HG03039 (cell line): ENCODE data around the gene NUCB1.
"Not testable (repeated sequence)": the region's sequence is repeated elsewhere in the genome, so short reads cannot be mapped to it uniquely, and the experiment has no call there.

ENCODE experiments used
- ATAC-seq: cut with Tn5 transposase; IDR thresholded peaks from one replicate; pipeline ENCODE4 v1.9.1; 2021; ENCODE audit warnings: mild to moderate bottlenecking, moderate library complexity; ENCODE audit not compliant: unreplicated experiment

The NUCB1 gene

GRCh38 chr19:48874303-48875135 is 25.6 kb upstream of the NUCB1 start:
- ATAC-seq = no peak

DNA sequence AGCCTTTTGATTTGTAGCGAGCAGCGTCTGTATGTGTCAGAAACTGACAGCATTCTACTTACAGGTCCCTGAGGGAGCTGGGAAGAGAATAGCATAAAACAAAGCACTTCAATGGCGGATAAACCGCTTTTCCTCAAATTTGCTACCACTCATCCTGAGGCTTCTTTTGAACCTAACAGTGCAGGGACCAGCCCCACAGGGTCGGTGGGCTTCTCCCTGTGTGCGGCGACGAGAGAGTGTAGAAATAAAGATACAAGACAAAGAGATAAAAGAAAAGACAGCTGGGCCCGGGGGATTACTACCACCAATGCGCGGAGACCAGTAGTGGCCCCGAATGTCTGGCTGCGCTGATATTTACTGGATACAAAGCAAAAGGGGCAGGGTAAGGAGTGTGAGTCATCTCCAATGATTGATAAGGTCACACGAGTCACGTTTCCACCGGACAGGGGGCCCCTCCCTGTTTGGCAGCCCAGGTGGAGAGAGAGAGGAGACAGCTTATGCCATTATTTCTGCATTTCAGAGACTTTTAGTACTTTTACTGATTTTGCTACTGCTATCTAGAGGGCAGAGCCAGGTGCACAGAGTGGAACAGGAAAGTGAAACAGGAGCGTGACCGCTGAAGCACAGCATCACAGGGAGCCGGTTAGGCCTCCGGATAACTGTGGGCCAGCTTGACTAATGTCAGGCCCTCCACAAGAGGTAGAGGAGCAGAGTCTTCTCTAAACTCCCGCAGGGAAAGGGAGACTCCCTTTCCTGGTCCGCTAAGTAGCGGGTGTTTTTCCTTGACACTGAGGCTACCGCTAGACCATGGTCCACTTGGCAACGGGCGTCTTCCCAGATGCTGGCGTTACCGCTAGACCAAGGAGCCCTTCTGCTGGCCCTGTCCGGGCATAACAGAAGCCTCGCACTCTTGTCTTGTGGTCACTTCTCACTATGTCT is 23.8 kb upstream of the NUCB1 start:
- ATAC-seq = not testable (repeated sequence)

- no peak for ATAC-seq
Measured at GRCh38 chr19:48877855-48878195, 22.3 kb upstream of the NUCB1 start.

DNA sequence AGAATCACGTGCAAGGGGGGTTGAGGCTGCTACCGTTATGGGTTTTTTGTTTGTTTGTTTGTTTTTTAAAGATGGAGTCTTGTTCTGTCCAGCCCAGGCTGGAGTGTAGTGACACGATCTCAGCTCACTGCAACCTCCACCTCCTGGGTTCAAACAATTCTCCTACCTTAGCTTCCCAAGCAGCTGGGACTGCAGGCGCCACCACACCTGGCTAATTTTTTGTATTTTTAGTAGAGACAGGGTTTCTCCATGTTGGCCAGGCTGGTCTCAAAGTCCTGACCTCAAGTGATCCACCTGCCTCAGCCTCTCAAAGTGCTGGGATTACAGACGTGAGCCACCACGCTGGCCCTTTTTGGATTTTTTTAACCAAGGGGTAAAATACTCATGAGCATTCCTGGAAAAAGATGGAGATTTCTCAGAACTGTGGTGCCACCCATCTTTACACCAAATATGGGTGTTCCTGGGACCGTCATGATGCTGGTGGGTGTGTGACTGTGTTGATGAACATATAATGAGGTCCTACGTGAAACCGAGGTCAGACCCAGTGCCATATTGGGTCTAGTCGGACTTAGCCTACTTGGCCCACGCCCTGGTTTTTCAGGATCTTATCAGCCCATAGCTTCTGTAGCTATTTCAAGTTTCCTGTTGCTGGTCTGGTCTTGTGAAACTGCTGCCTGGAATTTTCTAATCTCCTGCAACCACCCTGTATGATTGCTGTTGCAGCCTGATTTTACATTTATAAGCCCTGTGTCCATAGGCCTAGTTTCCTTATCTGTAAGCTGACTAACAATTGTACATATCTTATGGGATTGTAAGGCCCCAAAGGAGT is 21.7 kb upstream of the NUCB1 start:
- ATAC-seq = no peak

DNA sequence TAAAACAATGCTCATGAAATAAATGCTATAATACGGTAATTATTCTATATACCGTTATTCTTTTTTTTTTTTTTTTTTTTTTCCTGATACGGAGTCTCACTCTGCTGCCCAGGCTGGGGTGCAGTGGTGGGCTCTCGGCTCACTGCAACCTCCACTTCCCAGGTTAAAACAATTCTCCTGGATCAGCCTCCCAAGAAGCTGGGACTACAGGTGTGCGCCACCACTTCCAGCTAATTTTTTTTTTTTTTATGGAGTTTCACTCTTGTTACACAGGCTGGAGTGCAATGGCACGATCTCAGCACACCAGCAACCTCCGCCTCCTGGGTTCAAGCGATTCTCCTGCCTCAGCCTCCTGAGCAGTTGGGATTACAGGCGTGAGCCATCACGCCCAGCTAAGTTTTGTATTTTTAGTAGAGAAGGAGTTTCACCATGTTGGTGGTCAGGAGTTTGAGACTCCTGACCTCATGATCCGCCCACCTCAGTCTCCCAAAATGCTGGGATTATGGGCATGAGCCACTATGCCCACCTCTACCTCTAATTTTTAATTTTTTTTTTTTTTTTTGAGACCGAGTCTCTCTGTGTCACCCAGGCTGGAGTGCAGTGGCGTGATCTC is 21.0 kb upstream of the NUCB1 start:
- ATAC-seq = no peak

DNA sequence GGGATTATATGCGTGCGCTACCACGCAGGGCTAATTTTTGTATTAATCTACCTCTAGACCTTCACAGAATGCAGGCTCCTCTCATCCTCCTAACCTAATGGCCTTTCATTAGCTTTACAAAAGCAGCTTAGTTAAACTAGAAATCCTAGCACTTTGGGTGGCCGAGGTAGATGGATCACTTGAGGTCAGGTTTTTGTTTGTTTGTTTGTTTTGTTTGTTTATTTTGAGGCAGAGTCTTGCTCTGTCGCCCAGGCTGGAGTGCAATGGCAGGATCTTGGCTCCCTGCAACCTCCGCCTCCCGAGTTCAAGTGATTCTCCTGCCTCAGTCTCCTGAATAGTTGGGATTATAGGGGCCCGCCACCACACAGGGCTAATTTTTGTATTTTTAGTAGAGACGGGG is 20.4 kb upstream of the NUCB1 start:
- ATAC-seq = not testable (repeated sequence)

DNA sequence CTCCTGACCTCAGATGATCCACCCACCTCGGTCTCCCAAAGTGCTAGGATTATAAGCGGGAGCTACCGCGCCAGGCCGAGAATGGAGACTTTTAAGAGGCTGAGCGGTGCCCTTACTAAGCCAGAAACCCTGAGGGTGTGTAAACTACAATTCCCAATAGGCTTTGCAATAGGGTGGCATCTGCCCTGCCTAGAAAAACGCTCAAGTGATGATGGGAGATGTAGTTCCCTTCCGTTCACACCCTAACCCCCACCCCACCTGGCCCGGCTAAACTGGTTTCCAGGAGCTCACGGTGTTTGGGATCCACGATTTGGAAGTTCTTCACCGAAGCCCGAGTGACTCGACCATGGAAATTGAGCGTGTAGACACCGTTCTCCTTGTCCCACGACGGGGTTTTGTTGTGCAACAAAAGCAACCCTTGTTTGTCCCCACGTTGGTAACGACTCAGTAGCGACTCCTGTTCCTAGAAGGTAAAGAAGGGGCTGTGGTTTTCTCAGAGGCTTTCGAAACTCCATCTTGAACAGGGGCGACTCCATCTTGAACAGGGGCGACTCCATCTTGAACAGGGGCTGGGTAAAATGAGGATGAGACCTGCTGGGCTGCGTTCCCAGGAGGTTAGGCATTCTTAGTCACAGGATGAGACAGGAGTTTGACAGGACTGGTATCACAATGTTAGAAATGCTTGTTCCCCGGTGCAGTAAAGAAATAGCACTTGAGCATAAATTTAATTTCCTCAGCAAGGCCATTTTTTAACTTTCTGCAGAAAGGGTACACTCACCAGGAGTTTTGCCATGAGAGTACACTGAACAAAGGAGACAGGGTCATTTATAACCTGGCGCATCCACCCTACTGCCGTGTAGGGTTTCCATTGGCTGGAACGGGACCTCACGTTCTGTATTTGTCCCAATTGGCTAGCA is 18.1 kb upstream of the NUCB1 start:
- ATAC-seq = no peak

DNA sequence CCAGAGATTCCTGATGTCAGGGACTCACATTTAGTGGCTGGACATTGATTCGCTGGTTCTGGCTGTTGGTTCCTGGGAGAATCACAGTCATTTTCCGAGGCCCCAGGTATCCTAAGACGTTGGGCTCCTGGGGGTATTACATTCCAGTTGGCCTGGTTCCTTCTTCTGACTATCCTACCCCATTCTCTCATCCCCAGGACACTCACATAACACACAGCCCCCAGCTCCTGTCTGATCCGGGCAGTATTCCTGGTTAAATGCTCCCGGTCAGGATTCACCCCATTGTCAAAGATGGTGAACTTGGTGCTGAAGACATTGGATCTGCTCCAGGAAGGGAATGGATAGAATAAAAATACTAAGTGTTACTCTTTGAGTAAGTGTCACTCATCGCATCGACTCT is 16.4 kb upstream of the NUCB1 start:
- no peak for ATAC-seq

GRCh38 chr19:48887861-48888612 is 12.1 kb upstream of the NUCB1 start:
- no peak for ATAC-seq

- ATAC-seq = not testable (repeated sequence)
Measured at GRCh38 chr19:48889496-48889895, 10.6 kb upstream of the NUCB1 start.

DNA sequence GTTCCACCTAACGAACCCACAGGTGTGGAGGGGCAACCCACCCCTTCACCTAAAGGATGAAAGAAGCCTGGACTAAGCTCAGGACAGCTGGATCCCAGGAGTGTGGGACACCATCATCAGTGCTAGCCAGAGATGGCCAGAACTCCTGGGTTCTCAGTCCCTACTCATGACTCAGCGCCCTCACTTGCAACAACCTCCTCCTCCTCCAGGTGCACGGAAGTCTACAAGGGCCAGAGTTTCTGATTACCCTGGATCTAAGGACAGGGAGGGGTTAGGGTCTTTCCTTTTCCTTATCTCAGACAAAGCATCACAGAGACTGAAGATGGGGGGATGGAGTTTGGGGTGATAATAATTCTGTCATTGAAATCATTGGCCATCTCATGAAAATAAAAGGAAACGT is 9.6 kb upstream of the NUCB1 start:
- ATAC-seq = no peak

GRCh38 chr19:48895226-48895625 is 4.9 kb upstream of the NUCB1 start:
- ATAC-seq = no peak

DNA sequence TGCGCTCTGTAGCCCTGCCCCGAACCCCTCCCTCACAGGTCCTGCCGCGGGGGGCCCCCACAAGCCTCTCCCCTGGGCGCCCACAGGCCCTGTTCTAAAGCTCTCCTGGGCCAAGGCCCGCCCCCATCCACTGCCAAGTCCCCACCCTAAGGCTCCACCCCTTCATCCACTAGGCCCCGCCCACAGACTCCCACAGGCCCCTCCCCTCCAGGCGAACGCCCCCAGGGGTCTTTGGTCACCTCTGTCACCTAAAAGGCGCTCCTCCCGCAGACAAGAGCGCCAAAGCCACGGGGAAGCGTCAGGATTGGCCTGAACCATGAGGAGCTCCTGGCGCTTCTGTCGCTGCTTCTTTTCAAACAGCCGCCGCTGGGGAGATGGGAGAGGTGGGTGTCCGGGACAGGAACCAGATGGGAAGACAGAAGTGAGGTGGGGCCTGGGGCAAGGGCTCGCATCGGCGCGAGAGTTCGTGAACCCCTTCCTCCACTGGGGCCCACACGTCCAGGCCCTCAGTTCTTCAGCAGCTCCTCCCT is 3.9 kb upstream of the NUCB1 start:
- no peak for ATAC-seq

- no peak for ATAC-seq
Measured at GRCh38 chr19:48897181-48897580, 2.9 kb upstream of the NUCB1 start.

GRCh38 chr19:48899386-48899749 is 744 bp upstream of the NUCB1 start:
- ATAC-seq = not testable (repeated sequence)

DNA sequence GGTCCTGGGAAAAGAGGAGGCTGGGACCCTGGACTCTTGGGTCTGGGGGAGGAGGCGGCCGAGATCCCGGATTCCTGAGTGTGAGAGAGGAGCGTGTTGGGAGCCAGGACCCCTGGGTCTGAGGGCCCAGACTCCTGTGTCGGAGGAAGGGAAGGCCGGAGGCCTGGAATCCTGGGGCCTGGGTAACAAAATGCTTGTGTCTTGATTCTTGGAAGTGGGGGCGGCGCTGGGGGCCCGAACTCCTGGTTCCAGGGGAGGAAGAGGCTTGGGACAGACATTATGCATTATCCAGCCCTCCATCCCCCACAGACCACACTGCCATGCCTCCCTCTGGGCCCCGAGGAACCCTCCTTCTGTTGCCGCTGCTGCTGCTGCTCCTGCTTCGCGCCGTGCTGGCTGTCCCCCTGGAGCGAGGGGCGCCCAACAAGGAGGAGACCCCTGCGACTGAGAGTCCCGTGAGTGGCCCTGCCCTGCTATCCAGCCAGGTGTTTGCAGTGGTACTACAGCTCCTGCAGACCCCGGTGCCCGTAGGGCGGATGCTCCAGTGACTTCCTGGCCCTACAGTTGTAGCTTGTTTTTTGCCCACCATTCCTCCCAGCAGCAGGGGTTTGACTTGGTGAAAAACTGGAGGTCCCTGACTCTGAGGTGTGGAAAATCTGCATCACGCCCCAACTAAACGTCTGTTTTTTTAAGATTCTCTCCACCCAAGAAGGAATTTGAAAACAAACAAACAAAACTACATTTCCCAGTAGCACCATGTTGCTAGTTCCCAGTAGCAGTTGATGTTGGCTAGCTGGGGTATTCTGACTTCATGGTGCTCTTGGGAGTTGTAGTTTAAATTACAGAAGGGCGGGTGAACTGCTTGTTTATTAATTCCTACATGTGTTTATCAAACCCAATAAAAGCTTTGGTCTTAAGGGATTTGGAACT is 630 bp downstream of the NUCB1 start:
- ATAC-seq = no peak

DNA sequence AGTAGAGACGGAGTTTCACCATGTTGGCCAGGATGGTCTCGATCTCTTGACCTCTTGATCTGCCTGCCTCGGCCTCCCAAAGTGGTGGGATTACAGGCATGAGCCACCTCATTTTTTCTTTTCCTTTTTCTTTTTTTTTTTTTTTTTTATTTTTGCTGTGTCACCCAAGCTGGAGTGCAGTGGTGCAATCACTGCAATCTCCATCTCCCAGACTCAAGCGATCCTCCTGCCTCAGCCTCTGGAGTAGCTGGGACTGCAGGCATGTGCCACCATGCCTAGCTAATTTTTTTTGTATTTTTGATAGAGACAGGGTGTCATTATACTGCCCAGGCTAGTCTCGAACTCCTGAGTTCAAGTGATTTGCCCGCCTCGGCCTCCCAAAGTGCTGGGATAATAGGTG is 2.2 kb downstream of the NUCB1 start:
- not testable (repeated sequence) for ATAC-seq

GRCh38 chr19:48903788-48904187 is 3.7 kb downstream of the NUCB1 start:
- not testable (repeated sequence) for ATAC-seq
